ENCODE measurements around the gene PCSK5.
A peak's percentile ranks its signal among the peaks of the same experiment; 100 is the strongest.
"Not testable (repeated sequence)": the region's sequence is repeated elsewhere in the genome, so short reads cannot be mapped to it uniquely, and the experiment has no call there.

The PCSK5 gene

GRCh38 chr9:75890472-75891276 is at the start of gene PCSK5:
PCSK5 (plus strand) TSS chr9:75890673; CDS start chr9:75891182, 509 bp downstream.
- peak within 1 kb of the TSS; percentile 60 for H3K27ac ChIP-seq
- peak; percentile 59 for DNase-seq (ENCODE audit: low read depth, low spot score)

- no peak for DNase-seq (ENCODE audit: low read depth, low spot score)
- no peak overlapping the region for H3K27ac ChIP-seq
Observed at GRCh38 chr9:75844321-75844720, 46.2 kb upstream of the PCSK5 start.

DNA sequence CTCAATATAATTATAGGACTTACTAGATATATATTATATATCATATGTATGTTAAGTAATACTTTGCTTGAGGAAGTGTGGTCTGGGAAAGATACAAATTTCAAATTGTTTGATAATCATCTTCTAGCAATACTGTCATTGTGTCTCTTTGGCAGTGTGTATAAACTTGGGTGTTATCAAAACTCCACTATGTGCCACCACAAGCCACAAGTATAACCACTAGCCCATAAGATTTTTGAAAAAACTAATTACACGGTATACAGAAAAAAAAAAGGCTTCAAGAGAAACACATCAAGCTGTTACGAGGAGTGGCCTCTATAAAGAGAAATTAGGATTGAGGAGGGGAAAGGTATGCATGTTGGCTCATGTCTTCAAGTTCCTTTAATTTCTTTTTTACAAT is 44.7 kb upstream of the PCSK5 start:
- H3K27ac ChIP-seq: no peak overlapping the region
- DNase-seq (ENCODE audit: low read depth, low spot score): no peak

DNA sequence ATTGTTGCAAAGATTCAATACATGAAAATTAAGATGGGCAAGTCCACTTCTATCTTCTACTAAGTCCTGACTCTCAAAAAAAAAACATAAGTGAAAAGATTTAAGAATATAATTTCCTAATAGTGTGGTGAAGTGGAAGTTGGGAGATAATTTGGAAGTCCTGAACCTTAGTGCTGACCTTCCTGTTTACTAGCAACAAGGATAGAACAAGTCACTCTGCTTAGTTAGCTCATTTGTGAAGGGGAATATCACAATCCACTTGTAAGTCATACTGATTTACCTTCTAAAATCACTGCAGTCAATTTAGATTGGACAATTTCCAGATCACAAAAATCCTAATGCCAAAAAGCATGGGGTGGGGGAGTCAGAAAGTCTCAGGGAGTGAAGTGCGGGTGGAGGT is 43.4 kb upstream of the PCSK5 start:
- H3K27ac ChIP-seq: no peak overlapping the region
- no peak for DNase-seq (ENCODE audit: low read depth, low spot score)

GRCh38 chr9:75850459-75851200 is 39.8 kb upstream of the PCSK5 start:
- DNase-seq (ENCODE audit: low read depth, low spot score): no peak
- H3K27ac ChIP-seq: no peak overlapping the region

DNA sequence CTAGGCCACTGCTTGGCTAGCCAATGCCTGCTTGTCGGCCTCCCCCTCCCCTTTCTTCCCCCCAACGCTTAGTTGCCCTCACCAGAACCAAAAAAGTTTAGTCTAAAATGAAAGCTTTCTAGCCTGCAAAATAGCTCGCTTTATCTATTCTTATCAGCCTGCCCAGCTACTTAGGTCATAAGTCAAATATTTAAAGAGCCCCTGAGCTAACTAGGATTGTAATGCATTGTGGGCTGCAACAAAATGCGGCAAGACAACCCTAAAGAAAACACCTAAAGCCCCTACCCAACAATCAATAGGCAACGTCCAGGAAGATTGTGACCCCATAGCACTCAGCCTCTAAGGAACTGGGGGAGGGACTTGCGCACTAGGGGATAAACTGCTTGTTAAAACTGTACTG is 38.6 kb upstream of the PCSK5 start:
- DNase-seq (ENCODE audit: low read depth, low spot score): no peak
- no peak overlapping the region for H3K27ac ChIP-seq

DNA sequence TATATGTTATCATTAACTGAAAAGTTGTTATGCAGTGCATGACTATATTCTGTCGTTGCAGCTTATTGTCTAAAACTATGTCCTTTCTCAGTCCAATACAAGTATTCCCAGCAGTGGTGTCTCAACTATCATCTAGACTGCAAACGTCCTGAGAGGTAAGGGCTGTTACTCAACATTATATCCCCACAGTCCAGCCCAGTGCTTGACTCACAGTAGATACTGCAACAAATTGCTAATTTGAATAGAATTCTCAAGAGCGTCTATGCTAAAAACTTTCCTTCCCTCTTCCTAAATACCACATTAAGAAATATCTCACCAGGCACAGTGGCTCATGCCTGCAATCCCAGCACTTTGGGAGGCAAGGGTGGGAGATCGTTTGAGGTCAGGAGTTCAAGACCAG is 37.7 kb upstream of the PCSK5 start:
- DNase-seq (ENCODE audit: low read depth, low spot score): no peak
- no peak overlapping the region for H3K27ac ChIP-seq

- no peak for DNase-seq (ENCODE audit: low read depth, low spot score)
- H3K27ac ChIP-seq: no peak overlapping the region
Observed at GRCh38 chr9:75855509-75855908, 35.0 kb upstream of the PCSK5 start.

DNA sequence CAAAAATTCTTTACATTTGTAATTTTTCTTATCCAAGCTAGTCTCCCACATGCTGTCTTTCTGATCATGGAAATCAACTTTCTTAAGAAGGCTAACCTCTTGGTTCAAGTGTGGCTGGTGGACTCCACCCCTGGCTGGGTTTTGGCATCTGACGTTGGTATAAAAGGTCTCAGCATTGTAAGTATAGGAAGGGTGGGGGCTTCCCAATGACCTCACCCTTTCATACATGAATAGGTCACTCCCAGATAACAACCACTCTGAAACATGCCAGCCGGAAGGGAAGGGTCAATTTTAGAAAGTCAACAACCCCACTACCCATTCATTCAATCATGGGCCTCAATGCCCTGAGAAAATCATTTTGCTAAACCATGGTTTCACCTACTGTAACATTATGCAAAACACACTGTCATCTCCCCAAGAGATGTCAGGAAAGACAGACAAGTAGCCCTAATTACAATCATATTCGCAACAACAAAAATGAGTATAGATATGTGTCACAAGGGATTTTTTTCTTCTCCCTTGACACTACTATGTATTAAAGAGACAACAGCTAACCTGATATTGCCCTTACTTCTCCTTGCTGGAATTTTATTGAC is 31.9 kb upstream of the PCSK5 start:
- DNase-seq (ENCODE audit: low read depth, low spot score): no peak
- no peak overlapping the region for H3K27ac ChIP-seq

- DNase-seq (ENCODE audit: low read depth, low spot score): no peak
- H3K27ac ChIP-seq: no peak overlapping the region
Observed at GRCh38 chr9:75864266-75864665, 26.2 kb upstream of the PCSK5 start.

DNA sequence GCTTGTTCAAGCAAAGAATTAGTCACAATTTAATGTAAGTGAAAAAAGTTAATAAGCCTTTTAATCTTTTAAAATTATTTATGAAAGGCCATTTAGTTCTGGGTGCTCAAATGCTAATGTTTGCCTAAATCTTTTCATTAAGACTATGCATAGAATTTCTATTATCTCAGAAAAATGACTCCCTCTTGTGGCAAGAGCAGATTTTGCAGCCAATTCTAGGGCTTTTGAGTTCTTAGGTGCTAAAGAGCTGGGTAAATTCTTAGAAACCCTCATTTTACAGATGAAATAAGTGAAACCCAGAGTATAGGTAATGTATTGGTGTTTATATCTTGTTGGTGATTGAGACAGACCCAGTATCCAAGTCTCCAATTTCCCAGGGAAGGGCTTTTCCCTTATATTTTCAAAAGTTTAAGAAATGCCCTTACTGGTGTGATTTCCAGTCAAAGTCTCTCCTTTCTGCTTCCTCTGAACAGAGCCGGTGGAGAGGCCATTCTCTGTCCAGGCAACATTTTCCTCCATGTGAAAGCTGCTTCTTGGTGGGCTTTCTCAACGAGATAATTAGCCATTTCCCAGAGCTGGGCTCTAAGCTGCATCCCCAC is 24.1 kb upstream of the PCSK5 start:
- no peak for DNase-seq (ENCODE audit: low read depth, low spot score)

DNA sequence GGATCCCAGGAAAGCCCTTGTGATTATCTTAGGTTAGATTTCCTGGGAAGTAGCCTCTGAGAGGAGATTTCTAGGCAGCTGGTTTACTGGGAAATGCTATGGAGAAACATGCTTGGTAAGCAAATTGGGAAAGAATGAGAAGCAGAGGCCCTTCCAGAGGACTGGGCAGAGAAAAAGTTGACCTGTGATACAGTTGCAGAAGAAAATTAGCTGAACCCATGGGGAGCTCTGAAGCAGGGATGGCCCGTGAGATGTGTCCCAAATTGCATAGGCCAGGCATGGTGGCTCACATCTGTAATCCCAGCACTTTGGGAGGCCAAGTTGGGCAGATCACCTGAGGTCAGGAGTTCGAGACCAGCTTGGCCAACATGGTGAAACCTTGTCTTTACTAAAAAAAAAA is 21.9 kb upstream of the PCSK5 start:
- H3K27ac ChIP-seq; DNase-seq (ENCODE audit: low read depth, low spot score): not testable (repeated sequence)

More for the DNA sequence above, 24.1 kb upstream of the PCSK5 start:
- no peak overlapping the region for H3K27ac ChIP-seq

GRCh38 chr9:75869236-75869635 is 21.2 kb upstream of the PCSK5 start:
- no peak overlapping the region for H3K27ac ChIP-seq
- DNase-seq (ENCODE audit: low read depth, low spot score): no peak

DNA sequence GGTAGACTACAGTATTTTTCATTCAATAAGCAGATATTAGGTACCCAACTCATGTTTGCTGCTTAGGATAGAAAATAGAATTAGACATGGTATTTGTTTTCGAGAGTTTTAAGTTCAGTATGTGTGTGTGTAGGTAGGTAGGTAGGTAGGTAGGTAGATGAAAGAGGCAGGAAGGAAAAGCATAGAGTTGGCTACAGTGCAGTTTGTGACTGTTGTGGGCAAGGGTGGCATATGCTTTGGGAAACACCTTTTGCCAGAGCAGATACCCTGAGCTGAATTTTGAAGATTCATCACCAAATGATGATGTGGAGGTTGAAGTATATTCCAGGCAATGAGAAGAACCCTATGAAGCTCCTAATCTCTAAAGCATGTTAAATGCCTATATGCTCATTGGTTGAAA is 20.0 kb upstream of the PCSK5 start:
- no peak for DNase-seq (ENCODE audit: low read depth, low spot score)
- H3K27ac ChIP-seq: no peak overlapping the region

- no peak for DNase-seq (ENCODE audit: low read depth, low spot score)
- no peak overlapping the region for H3K27ac ChIP-seq
Observed at GRCh38 chr9:75871624-75872023, 18.8 kb upstream of the PCSK5 start.

DNA sequence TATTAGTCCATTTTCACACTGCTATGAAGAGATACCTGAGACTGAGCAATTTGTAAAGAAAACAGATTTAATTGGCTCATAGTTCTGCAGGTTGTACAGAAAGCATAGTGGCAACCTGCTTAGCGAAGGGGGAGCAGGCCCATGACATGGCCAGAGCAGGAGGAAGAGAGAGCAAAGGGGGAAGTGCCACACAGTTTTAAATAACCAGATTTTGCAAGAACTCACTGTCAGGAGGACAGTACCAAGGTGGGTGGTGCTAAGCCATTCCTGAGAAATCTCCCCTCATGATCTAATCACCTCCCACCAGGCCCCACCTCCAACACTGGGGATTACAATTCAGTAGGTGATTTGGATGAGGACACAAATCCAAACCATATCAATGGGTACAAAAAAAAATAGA is 16.8 kb upstream of the PCSK5 start:
- no peak for DNase-seq (ENCODE audit: low read depth, low spot score)
- no peak overlapping the region for H3K27ac ChIP-seq

DNA sequence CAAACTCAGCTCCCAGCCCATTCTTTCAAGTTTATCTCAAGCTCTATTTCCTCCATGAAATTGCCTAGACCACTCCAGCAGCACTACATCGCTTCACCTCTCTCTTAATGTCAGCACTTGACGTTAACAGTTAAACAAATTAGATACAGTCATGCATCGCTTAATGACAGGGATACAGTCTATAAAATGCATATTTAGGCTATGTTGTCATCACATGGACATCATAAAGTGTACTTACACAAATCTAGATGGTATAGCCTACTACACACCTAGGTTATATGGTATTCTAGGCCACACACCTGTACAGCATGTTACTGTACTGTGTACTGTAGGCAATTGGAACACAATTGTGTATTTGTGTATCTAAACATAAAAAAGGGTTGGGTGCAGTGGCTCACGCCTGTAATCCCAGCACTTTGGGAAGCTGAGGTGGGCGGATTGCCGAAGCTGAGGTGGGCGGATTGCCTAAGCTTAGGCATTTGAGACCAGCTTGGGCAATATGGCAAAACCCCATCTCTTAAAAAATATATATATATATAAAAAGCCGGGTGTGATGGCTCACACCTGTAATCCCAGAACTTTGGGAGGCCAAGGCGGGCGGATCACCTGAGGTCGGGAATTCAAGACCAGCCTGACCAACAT is 13.4 kb upstream of the PCSK5 start:
- no peak overlapping the region for H3K27ac ChIP-seq
- DNase-seq (ENCODE audit: low read depth, low spot score): no peak

- DNase-seq (ENCODE audit: low read depth, low spot score): no peak
- H3K27ac ChIP-seq: no peak overlapping the region
Observed at GRCh38 chr9:75878488-75878860, 12.0 kb upstream of the PCSK5 start.

DNA sequence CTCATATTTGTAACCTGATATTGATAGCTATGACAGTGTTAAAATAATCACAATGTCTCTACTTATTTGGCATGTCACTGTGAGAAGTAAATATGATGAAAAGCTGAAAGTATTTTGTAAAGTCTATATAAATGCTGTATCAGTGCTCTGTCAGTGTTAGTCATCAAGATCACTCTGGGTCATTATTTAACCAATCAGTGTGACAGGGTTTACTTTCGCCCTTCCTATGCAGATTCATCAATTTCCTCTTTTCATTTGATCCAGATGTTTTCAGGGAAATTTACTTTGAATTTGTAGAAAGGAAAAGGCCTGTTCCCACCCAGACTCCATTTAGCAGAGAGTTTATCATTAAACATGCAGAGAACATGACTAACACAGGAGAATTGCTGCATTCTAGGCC is 9.9 kb upstream of the PCSK5 start:
- DNase-seq (ENCODE audit: low read depth, low spot score): no peak

GRCh38 chr9:75881761-75882160 is 8.7 kb upstream of the PCSK5 start:
- H3K27ac ChIP-seq: no peak overlapping the region
- no peak for DNase-seq (ENCODE audit: low read depth, low spot score)

More for the DNA sequence above, 9.9 kb upstream of the PCSK5 start:
- no peak overlapping the region for H3K27ac ChIP-seq
